NCI-H1436 treated with DMSO at 0.1 percent for 48 hours (cell line): ENCODE results near the gene ACAA2.

Experiments used
- DNase-seq: peaks from one replicate; lab custom pipeline; 2025; lab: John Stamatoyannopoulos, UW

ACAA2 gene, protein sequence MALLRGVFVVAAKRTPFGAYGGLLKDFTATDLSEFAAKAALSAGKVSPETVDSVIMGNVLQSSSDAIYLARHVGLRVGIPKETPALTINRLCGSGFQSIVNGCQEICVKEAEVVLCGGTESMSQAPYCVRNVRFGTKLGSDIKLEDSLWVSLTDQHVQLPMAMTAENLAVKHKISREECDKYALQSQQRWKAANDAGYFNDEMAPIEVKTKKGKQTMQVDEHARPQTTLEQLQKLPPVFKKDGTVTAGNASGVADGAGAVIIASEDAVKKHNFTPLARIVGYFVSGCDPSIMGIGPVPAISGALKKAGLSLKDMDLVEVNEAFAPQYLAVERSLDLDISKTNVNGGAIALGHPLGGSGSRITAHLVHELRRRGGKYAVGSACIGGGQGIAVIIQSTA

DNA sequence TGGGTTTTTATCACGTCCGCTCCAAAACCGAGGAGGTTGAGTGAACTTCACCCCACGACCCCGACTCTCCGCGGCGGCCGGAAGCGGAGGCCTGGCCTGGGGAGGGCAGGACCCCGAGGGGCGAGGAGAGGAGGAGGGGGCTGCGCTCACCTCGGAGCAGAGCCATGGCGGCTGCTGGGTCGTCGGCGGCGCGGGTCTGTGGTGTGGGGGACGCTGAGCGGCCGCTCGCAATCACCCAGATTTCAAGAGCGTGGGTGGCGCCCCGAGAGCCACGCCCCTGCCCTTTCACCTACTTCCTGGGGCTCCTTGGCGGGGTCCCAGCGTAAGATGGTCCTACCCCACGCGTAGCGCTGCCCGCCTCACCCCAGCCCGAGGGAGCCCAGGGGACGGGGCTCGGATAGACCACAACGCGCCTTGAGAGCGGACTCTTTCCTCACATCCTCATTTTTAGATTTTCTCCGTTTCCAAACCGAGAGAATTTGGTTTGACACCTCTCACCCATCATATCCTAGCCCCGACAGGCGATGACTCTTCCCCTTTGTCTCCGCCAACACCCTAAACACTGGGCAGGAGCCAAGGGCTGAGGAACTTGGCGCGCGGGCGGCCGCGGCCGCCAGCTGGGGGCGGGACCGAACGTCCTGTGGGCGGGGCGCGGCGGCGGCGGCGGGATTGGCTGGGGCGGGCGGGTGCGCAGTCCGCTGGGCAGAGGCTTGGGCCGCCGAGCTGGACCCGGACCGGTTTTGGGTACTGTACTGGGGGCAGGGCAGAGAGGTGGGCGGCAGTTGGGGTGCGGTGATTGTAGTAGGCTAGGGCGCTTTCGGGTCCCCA lies at the start of gene ACAA2:
Gene ACAA2 (minus strand): TSS at position 215 of the 828 bp plus-strand sequence. CDS start 49 bp downstream, at position 166.
- DNase-seq: peak; percentile 48

DNA sequence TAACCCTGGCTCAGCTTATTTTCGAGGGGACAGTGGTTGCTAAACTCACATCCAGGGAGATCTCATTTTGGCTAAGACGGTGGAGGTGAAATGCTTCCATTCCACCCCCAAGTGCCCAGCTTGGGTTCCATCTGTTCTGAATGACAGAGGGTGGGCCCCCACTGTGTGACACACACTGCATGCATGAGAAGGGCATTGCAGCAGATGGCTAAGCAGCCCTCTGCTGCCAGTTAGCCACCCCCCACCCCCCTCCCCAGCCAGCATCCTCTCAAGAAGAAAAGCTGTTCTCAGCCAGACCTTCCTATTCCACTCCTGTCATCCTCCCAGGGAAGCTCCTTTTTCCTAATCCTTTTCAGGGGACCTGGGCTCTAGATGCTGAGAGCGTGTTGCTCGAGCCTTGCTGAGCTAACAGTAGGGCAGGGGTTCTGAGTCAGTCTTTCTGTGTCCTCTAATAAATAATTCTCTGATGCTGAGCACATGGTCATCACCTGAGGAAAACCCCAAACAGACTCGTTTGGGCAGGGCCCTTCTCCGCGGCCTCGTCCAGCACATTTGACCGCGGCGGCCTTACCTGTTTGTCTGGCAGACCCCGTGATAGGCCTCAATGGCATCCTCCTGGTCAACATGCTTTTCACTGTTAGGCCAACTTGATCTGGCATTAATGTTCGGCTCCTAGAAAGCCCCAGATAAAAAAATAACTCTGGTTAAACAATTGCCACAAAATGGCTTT lies 49.5 kb upstream of the ACAA2 start:
- no peak for DNase-seq

DNA sequence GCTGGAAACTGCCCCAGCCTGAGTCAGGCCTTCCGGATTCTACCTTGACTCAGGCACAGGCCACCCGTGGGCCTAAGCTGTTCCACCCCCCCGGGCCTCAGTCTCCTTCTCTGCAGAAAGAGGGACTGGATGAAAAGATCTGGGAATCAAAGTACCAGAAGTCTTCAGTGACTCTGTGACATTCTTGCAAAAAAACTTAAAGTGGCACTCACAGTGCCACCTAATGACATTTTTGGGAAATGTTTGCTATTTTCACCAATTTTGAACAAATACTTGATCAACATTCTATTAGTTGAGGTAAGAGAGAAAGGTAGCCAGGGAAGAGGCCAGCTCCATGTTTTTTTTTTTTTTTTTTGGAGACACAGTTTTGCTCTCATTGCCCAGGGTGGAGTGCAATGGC lies 48.3 kb upstream of the ACAA2 start:
- DNase-seq: no peak

DNA sequence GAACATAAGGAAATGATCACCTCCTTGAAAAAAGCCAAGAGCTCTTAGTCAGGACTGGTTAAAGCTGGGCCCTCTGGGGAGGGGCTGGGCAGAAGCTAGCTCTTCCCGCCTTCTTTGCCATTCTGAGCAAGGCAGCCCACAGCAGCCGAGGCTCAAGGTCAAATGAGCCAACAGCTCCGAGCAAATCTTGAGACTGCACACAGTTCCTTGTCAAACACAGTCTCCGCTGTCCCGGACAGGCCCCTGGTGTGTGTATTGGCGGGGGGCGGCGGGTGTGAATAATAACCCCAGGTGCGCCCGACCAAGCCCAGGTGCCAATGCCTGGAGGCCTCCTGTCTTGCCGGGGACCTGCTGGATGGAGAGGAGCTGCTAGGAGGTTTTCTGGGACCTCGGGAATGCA lies 46.4 kb upstream of the ACAA2 start:
- no peak for DNase-seq

DNA sequence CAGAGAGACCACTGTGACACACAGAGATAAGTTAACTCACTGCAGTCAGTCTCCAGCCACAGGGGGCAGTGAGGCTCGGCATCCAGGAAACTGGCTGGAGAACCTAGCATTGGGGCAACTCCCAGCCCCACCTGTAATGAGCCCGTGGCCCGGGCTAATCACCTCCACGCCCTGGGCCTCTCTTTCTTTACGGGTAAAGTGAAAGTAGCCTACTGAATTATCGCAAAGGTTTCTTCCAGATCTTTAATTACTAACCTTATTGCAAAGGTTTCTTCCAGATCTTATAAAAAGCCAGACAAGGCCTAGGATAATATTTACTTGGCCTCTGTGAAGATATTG lies 45.7 kb upstream of the ACAA2 start:
- DNase-seq: no peak

DNA sequence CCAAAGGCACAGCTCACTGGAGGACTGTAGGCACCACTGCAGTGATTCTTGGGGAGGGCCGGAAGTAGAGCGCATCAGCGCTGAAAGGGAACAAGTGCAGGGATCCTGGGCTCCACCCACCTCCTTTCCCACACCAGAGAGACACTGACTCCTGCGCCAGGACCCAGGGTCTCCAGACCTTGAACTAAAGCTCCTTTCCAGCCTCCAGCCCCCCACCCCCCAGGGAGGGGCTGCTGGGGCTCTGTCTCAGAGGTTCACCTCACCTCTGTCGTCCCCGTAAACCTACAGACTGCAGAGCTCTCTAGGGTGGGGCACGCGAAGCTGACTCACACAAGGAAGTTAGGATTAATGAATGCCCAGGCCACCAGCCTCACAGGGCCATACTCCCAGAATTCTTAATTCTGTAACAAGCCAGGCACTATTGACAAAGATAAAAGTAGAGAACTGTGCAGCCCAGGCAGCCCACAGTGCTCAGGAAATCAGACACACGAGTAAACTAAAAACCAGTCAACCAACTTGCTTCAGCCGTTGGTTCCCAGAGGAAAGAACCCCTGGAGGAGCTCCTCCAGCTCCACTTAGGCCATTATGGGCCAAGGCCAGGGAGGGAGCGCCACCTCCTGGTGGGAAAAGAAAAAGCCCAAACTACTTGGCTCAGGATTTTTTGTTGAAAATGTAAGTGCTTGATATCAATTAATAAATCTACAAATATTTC lies 45.1 kb upstream of the ACAA2 start:
- no peak for DNase-seq

DNA sequence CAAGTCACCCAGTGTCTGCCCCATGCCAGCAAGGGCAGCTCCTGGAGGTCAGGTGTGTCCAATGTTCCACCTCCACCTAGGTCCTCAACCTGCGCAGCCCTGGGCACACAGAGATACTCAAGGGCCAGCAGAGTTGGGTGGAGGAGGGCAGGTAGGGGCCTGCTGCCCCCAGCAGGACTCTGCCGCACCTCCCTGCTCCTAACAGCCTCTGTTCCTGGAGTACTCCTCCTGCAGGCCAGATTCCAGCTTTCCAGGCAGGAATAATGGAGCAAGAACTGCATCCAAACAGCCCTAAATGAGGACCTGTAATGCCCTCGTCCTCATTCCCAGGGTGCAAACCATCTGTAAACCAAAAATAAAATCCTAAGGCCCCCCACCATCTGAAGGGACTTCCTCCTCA lies 44.4 kb upstream of the ACAA2 start:
- no peak for DNase-seq

DNA sequence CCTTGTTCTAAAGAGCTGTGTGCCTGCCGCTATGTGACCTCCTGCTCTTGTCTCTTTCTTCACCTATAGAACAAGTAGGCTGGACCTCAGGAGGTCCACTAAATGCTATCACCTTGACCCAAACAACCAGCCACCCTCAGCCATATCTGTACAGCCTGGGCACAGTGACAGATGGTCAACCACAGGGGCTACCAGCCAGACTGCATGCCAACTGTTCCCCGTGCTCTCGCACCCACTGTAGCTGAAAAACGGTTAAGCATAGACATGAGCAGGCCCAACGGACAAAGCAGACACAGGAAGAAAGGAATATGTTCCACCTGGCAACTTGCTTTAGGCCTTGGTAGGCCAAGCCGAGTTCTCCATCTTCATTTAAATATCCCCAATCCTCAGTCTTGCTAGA lies 43.2 kb upstream of the ACAA2 start:
- no peak for DNase-seq

DNA sequence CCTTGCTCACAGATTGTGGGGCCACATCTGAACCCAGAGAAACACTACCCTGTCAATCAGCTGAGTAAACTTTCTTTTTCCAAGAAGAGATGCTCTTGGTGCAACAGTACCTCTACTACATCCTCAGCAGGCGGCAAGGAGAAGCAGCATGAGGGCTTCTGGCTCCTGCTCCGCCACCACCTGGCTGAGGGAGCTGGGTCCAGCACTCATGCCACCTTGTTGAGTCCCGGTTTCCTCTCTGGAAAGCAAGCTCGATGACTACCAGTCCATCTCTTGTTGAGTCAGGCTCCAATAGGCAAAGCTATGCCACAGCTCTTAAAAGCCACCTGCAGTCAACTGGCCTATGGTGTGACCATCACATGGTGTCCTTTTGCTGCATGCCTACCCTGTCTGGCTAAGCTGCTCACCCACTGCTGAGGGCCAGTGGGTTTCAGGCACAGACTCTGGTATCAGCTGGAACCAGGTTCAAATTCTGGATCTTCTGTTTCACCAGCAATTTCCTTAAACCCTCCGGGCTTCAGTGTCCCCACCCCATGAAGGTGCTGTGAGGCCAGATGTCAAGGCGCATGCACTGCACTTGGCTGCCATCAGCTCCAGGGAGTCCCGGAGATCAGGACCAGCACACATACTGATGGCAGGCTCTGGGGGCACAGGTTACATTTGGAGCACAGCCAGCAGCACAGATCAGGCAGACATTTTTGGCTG lies 42.5 kb upstream of the ACAA2 start:
- no peak for DNase-seq

DNA sequence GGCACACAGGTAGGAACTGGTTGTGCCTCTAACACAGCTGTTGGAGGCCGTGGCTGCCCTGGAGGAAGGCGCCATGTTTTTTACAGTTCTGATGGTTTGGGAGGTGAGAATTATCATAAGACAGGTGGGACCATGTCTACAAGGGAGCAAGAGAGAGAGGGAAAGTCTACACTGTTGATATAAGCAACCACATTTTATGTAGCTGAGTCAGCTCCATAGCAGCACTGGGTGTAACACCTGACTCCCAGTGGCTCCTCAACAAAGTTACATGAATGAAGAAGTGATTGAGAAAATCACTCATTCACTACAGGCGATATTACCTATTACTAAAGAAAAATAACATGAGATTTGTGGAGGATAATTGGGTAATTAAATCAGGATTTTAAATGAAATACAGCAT lies 41.3 kb upstream of the ACAA2 start:
- DNase-seq: no peak

DNA sequence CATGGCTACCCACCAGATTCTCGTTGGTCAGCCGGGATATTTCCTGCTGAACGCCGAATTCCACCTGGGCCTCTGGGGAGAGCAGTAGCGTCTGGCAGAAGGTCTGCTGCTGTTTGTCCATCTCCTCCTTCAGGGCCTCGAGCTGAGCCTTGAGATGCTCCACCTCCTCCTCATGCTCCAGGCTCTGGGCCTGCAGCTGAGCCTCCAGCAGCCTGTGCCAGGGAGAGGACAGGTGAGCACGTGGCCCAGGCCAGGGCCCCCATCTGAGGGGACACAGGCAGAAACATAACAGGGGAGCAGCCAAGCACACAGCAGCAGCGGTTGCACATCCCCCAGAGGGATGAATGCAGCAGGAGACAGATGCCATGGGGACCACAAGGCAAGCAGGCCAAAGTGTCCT lies 40.1 kb upstream of the ACAA2 start:
- DNase-seq: no peak

DNA sequence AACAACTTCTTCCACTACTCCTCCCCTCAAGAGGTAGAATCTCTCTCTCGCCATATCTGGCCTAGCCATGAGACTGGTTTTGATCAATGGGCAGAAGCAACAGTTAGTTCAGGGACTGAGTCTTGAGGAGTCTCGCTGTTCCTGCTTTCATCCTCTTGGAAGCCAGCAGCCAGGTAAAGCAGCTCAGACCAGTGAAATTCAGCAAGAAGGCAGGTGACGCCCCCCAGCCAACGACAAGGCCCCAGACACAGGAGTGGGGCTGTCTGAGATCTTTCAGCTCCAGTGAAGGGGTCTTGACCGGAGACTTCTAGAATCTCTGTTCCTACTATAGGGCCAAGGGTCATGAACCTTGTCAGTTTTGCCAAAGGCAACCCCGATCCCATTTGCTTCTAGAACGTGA lies 39.7 kb upstream of the ACAA2 start:
- DNase-seq: no peak

DNA sequence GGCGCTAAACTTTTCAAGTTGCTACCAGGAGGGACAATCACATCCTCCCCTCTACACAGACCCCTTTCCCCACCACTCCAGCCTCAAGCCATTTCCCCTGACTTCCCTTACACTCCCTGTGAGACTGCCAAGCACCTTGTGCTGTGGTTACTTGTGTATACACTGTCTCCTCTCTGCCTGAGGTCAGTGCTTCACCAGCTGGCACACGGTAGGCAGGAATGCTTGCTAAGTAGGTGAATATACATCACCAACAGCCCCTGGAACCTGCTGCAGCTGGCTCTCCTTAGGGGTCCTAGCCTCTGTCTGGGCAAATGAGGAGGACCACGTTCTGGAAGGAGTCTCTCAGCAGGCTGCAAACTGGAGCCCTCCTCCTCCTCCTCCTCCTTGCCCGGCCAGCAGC lies 38.3 kb upstream of the ACAA2 start:
- DNase-seq: no peak

DNA sequence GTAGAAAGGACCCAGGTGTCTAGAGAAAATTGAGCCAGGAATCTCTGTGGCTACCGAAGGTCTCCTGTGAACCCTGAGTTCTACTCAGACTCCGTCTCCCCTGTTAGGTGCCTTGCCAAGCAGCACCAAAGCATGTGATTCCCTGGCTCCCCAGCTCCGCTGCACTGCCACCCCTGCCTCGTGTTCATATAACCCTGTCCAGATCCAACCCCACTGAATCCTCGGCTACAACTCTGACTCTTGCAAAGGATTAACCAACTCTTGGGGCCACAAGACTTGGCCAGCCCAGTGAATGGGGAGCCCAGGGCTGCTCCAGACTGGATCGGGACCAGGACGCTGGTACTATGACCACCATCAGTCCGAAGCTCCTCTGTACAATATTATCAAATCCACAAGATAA lies 37.3 kb upstream of the ACAA2 start:
- no peak for DNase-seq

DNA sequence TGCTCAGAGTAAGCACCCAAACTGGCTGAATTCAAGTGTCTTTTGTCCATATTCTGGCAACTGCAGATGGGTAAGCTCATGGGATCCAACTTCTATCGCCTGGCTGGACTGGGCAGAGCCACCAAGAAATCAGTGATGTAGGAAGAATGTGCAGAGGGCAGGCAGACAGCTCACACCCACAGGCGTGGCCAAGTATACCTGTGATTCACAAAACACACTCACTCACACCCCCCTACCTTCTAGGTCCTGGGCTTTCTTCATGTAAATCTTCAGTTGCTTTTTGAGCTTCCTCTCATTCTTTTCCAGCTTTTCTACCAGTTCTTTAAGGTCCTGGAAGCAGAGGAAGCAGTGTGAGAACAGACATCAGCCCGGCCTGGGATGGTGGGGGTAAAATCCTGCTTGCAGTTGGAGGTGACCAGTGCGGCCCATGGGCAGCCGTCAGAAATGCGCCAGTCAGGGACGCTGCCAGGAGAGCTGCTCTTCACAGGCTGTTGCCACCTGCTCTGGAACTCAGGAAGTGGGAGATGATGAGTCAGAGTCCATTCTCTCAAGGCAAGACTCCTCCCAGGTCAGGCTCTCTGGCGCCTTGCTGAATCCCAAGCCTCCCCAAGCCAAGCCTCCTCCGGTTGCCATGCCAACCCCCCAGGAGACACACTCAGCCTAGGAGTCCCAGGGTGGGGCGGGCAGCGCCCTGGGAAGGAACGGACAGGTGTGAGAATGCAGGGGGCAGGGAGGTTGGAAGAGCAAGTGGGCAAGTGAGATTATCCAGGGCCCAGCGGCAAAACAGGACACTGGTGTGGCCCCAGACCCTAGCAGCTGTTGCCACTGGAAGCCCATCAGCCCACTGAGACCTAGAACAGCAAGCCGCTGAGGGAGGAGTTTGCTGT lies 36.2 kb upstream of the ACAA2 start:
- peak; percentile 55 for DNase-seq

DNA sequence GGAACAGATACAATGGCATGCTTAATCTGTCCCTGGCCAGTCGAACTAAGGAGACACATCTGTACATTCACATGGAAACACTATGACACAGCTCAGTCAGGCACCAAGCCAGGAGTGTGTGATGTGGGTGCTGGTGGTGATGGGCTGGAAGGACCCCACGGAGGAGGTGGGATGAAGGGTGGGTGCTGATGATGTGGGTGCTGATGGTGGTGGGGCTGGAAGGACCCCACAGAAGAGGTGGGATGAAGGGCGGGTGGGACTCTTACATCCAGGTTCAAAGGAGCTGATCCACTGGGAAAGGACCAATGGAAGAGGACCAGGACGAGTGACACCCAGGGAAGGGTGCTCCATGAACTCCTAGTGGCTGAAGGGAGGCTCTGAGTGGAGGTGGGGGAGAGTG lies 34.8 kb upstream of the ACAA2 start:
- no peak for DNase-seq

DNA sequence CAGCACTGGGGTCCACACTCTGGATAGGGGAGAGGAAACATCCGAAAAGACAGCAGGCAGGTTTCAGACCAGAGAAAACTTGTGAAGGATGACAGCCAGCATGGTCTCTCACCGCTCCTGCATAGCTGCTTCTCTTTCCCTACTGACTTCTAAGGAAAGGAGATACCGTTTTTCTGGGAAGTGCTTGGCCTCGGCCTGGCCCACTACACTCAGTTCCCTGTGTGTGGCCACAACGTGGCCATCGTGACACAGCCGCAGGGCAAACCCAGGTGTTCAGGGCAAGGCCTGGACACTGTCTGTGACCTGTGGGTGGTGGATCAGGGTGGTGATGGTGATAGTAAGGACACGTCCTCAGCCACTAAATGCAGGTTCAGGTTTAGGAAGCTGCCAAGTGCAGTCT lies 34.2 kb upstream of the ACAA2 start:
- no peak for DNase-seq

DNA sequence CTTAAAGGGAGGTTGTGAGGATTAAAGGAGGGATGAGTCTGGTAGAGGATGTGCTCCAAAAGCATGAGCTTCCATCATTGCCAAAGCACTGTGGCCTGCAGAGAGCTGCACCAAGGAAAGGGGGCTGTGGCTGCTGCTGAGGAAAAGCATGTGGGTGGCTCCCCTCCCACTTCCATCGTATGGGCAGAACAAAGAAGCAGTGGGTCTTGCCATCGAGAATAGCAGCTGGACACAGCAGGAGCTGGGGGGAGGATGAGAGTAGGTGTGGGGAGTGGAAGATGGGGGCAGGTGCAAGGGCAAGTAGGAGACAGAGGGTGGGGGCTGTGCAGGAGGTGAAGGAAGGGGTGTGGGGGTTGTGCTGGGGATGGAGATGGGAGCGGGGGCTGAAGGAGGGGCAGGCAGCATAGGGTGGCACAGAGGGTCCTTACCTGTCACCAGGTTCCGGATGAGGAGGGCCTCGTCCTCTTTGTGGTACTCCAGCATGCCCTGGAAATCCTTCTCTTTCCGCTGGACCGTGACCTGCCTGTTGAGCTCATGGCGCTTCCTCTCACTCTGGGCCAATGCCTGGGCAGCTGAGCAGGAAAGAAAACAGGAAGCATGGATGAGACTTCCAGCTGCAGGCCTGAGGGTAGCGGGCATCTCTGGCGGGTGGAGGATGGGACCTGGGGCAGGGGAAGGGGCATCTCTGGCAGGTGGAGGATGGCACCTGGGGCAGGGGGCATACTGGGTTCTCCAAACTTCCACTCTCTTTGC lies 33.6 kb upstream of the ACAA2 start:
- DNase-seq: no peak

DNA sequence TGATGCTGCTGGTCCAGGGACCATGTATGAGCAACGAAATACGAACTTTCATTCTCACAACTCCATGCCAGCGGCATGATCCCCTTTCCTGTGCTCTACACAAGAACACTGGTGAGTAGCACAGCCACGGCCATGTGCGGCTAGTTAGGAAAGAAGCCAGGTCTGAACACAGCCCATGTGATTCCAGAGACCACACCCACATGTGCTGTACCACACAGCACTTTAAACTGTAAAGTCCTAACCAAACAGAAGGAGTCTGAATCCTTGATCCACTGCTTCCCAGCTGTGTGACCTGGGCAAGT lies 33.0 kb upstream of the ACAA2 start:
- no peak for DNase-seq
